ENCODE data around the gene DMBX1. TPM values are rescaled to one million over a fixed set of nuclear protein-coding genes. Genes with fewer than 3 reads are reported as not detected.

The DMBX1 gene
- total RNA-seq, 1 experiment from 2014 or later: not detected

- H3K9me3 ChIP-seq: no peaks in the 10 kb centered on the region
- no peak overlapping the region for H3K4me3 ChIP-seq
- no peak for DNase-seq
- no peaks in the 10 kb centered on the region for H3K27me3 ChIP-seq
- H3K36me3 ChIP-seq: no peaks in the 10 kb centered on the region
Observed at GRCh38 chr1:46456411-46456963, 33.1 kb upstream of the DMBX1 start.

GRCh38 chr1:46457178-46457577 lies 32.5 kb upstream of the DMBX1 start:
- H3K27me3 ChIP-seq: no peaks in the 10 kb centered on the region
- no peak overlapping the region for H3K4me3 ChIP-seq
- no peaks in the 10 kb centered on the region for H3K36me3 ChIP-seq
- no peaks in the 10 kb centered on the region for H3K9me3 ChIP-seq
- no peak for DNase-seq

- no peak for DNase-seq
- Histone ChIP-seq H3K36me3 (no peaks in the 10 kb centered on the region), H3K9me3 (no peaks in the 10 kb centered on the region), H3K27me3 (no peaks in the 10 kb centered on the region), H3K4me3 (no peak overlapping the region)
Observed at GRCh38 chr1:46458190-46458589, 31.4 kb upstream of the DMBX1 start.

- H3K9me3 ChIP-seq: no peaks in the 10 kb centered on the region
- no peak for DNase-seq
- no peaks in the 10 kb centered on the region for H3K36me3 ChIP-seq
- no peak overlapping the region for H3K4me3 ChIP-seq
- H3K27me3 ChIP-seq: no peaks in the 10 kb centered on the region
Observed at GRCh38 chr1:46458846-46459245, 30.8 kb upstream of the DMBX1 start.

- Histone ChIP-seq H3K4me3 (no peak overlapping the region), H3K36me3 (no peaks in the 10 kb centered on the region), H3K27me3 (no peaks in the 10 kb centered on the region), H3K9me3 (no peaks in the 10 kb centered on the region)
- no peak for DNase-seq
Observed at GRCh38 chr1:46459315-46459714, 30.3 kb upstream of the DMBX1 start.

- no peaks in the 10 kb centered on the region for H3K9me3 ChIP-seq
- no peaks in the 10 kb centered on the region for H3K27me3 ChIP-seq
- DNase-seq: no peak
- H3K36me3 ChIP-seq: no peaks in the 10 kb centered on the region
- no peak overlapping the region for H3K4me3 ChIP-seq
Observed at GRCh38 chr1:46461017-46461808, 28.4 kb upstream of the DMBX1 start.

GRCh38 chr1:46461809-46462448 lies 27.7 kb upstream of the DMBX1 start:
- H3K4me3 ChIP-seq: no peak overlapping the region
- no peak for DNase-seq
- H3K36me3 ChIP-seq: no peaks in the 10 kb centered on the region
- H3K9me3 ChIP-seq: no peaks in the 10 kb centered on the region
- no peaks in the 10 kb centered on the region for H3K27me3 ChIP-seq

- no peaks in the 10 kb centered on the region for H3K36me3 ChIP-seq
- H3K4me3 ChIP-seq: no peak overlapping the region
- H3K27me3 ChIP-seq: no peaks in the 10 kb centered on the region
- H3K9me3 ChIP-seq: no peaks in the 10 kb centered on the region
- no peak for DNase-seq
Observed at GRCh38 chr1:46464013-46464548, 25.6 kb upstream of the DMBX1 start.

- Histone ChIP-seq H3K27me3 (no peaks in the 10 kb centered on the region), H3K36me3 (no peaks in the 10 kb centered on the region), H3K4me3 (no peak overlapping the region), H3K9me3 (no peaks in the 10 kb centered on the region)
- no peak for DNase-seq
Observed at GRCh38 chr1:46464915-46465314, 24.7 kb upstream of the DMBX1 start.

- H3K36me3 ChIP-seq: no peaks in the 10 kb centered on the region
- no peak for DNase-seq
- no peaks in the 10 kb centered on the region for H3K27me3 ChIP-seq
- no peak overlapping the region for H3K4me3 ChIP-seq
- no peaks in the 10 kb centered on the region for H3K9me3 ChIP-seq
Observed at GRCh38 chr1:46465981-46466476, 23.6 kb upstream of the DMBX1 start.

- Histone ChIP-seq H3K4me3 (peak overlapping the region; percentile 44), H3K9me3 (no peaks in the 10 kb centered on the region), H3K36me3 (no peaks in the 10 kb centered on the region), H3K27me3 (no peaks in the 10 kb centered on the region)
- DNase-seq: peak; percentile 57
Observed at GRCh38 chr1:46466477-46467182, 23.0 kb upstream of the DMBX1 start.

GRCh38 chr1:46467183-46467504 lies 22.5 kb upstream of the DMBX1 start:
- Histone ChIP-seq H3K4me3 (peak overlapping the region; percentile 44), H3K27me3 (no peaks in the 10 kb centered on the region), H3K9me3 (no peaks in the 10 kb centered on the region), H3K36me3 (no peaks in the 10 kb centered on the region)
- DNase-seq: no peak

GRCh38 chr1:46469881-46470280 lies 19.8 kb upstream of the DMBX1 start:
- Histone ChIP-seq H3K4me3 (no peak overlapping the region), H3K27me3 (no peaks in the 10 kb centered on the region), H3K36me3 (no peaks in the 10 kb centered on the region), H3K9me3 (no peaks in the 10 kb centered on the region)
- DNase-seq: no peak

GRCh38 chr1:46471848-46472492 lies 17.7 kb upstream of the DMBX1 start:
- no peak overlapping the region for H3K4me3 ChIP-seq
- DNase-seq: no peak
- H3K27me3 ChIP-seq: no peaks in the 10 kb centered on the region
- no peaks in the 10 kb centered on the region for H3K9me3 ChIP-seq
- no peaks in the 10 kb centered on the region for H3K36me3 ChIP-seq

- Histone ChIP-seq H3K36me3 (no peaks in the 10 kb centered on the region), H3K27me3 (no peaks in the 10 kb centered on the region), H3K9me3 (no peaks in the 10 kb centered on the region)
Observed at GRCh38 chr1:46472498-46473181, 17.0 kb upstream of the DMBX1 start.

GRCh38 chr1:46473991-46474390 lies 15.6 kb upstream of the DMBX1 start:
- Histone ChIP-seq H3K36me3 (no peaks in the 10 kb centered on the region), H3K4me3 (no peak overlapping the region), H3K27me3 (no peaks in the 10 kb centered on the region), H3K9me3 (no peaks in the 10 kb centered on the region)
- DNase-seq: no peak

More at GRCh38 chr1:46472498-46473181, 17.0 kb upstream of the DMBX1 start:
- no peak overlapping the region for H3K4me3 ChIP-seq
- DNase-seq: no peak

Data from MG63 (cell line).